Activated CD4-positive, alpha-beta T cell treated with anti-CD3 and anti-CD28 coated beads for 4 hours (primary cell): ENCODE data around the gene KRTAP1-3.
"Not testable (repeated sequence)": the region's sequence is repeated elsewhere in the genome, so short reads cannot be mapped to it uniquely, and the experiment has no call there.

Experiments used
- DNase-seq, 2 donors: peaks; one replicate each; pipeline ENCODE4 v3.0.0-alpha.2; 2020

The KRTAP1-3 gene

GRCh38 chr17:41054025-41054424, 19.4 kb upstream of the KRTAP1-3 start:
- no peak for DNase-seq

- DNase-seq: no peak
Observed at GRCh38 chr17:41052566-41052965, 17.9 kb upstream of the KRTAP1-3 start.

GRCh38 chr17:41049110-41049509, 14.4 kb upstream of the KRTAP1-3 start:
- DNase-seq: no peak

GRCh38 chr17:41048441-41048840, 13.8 kb upstream of the KRTAP1-3 start:
- no peak for DNase-seq

- not testable (repeated sequence) for DNase-seq
Observed at GRCh38 chr17:41046735-41047465, 12.2 kb upstream of the KRTAP1-3 start, which contains the start of gene KRTAP2-1. Gene KRTAP2-1 (minus strand): TSS chr17:41047316. CDS start chr17:41047267, 49 bp downstream.

- no peak for DNase-seq
Observed at GRCh38 chr17:41042953-41043352, 8.3 kb upstream of the KRTAP1-3 start.

- DNase-seq: not testable (repeated sequence)
Observed at GRCh38 chr17:41040783-41041571, 6.3 kb upstream of the KRTAP1-3 start, which contains the start of gene KRTAP1-1. Gene KRTAP1-1 (minus strand): TSS chr17:41041450. CDS start chr17:41041397, 53 bp downstream.

GRCh38 chr17:41037853-41038350, 3.2 kb upstream of the KRTAP1-3 start:
- no peak for DNase-seq

GRCh38 chr17:41029633-41030245, 4.9 kb downstream of the KRTAP1-3 start, which contains the start of gene KRTAP1-4:
Gene KRTAP1-4 (minus strand): TSS chr17:41030195. CDS start chr17:41030078, 117 bp downstream.
- no peak for DNase-seq

- no peak for DNase-seq
Observed at GRCh38 chr17:41026715-41027471, 7.8 kb downstream of the KRTAP1-3 start, which contains the start of gene KRTAP1-5. Gene KRTAP1-5 (minus strand): TSS chr17:41027208. CDS start chr17:41027155, 53 bp downstream.

- DNase-seq: no peak
Observed at GRCh38 chr17:41024697-41025096, 10.0 kb downstream of the KRTAP1-3 start.

- no peak for DNase-seq
Observed at GRCh38 chr17:41020336-41020735, 14.3 kb downstream of the KRTAP1-3 start.

GRCh38 chr17:41019415-41019814, 15.3 kb downstream of the KRTAP1-3 start:
- no peak for DNase-seq

GRCh38 chr17:41018541-41018940, 16.1 kb downstream of the KRTAP1-3 start:
- DNase-seq: no peak

- DNase-seq: no peak
Observed at GRCh38 chr17:41016578-41017215, 18.0 kb downstream of the KRTAP1-3 start.

GRCh38 chr17:41015454-41015853, 19.2 kb downstream of the KRTAP1-3 start:
- DNase-seq: no peak

GRCh38 chr17:41013606-41014005, 21.1 kb downstream of the KRTAP1-3 start:
- no peak for DNase-seq

- no peak for DNase-seq
Observed at GRCh38 chr17:41013181-41013580, 21.5 kb downstream of the KRTAP1-3 start.

GRCh38 chr17:41012326-41013120, 22.2 kb downstream of the KRTAP1-3 start:
- no peak for DNase-seq

- no peak for DNase-seq
Observed at GRCh38 chr17:41010441-41010840, 24.2 kb downstream of the KRTAP1-3 start.

GRCh38 chr17:41009936-41010335, 24.7 kb downstream of the KRTAP1-3 start:
- no peak for DNase-seq
